HepG2 (cell line): ENCODE measurements around the gene LRIT2. TPM values are rescaled to one million over a fixed set of nuclear protein-coding genes. Genes with fewer than 3 reads are reported as not detected.

Experiments
- ATAC-seq: fragments of 200-7000 bp; cut with Tn5 transposase; 3 replicates; pipeline ENCODE4 v1.9.1; 2020; ENCODE audit warnings: mild to moderate bottlenecking, moderate library complexity
- BruUV-seq: library from RNA; stranded (reverse); fragments of 400-500 nt; replicated peaks from 2 replicates; lab custom pipeline; 2021; lab: Mats Ljungman, UMichigan
- CTCF ChIA-PET: fragments of 300-600 bp; formaldehyde crosslinking; extraction: SDS; loops from one replicate; lab custom pipeline; 2021; ENCODE audit warnings: low total read pairs, inconsistent platforms, low intra/inter-chr PET ratio; lab: Yijun Ruan, JAX
- POLR2A ChIA-PET: fragments of 350-600 bp; sonication (Branson Sonifier 250); formaldehyde crosslinking; loops from one replicate; lab custom pipeline; 2020; ENCODE audit warnings: antibody characterized with exemption, inconsistent platforms; lab: Yijun Ruan, JAX
- DNase-seq: peaks from one replicate; pipeline ENCODE4 v3.0.0-alpha.2; 2015; ENCODE audit warnings: low spot score
- FAIRE-seq: peaks from 3 replicates; lab custom pipeline; 2011; peaks lifted over from hg19 to GRCh38; lab: Jason Lieb, UNC
- H2AFZ ChIP-seq: one replicate; pipeline ENCODE4 v1.6.1; 2011; ENCODE audit warnings: low read length, inconsistent platforms
- H3K27ac ChIP-seq: fragments of 300-600 bp; 3 replicates; pipeline ENCODE4 v1.8.0; 2011; ENCODE audit warnings: mixed run types, mild to moderate bottlenecking, mixed read lengths, low read length, inconsistent platforms; ENCODE audit not compliant: insufficient read depth; ENCODE audit errors: extremely low read length
- H3K27me3 ChIP-seq, 2 experiments: fragments of 200-600 bp in 1 of 2; 2 replicates in 1 of 2; 3 replicates in 1 of 2; pipeline versions ENCODE4 v1.6.0 to v1.8.0; 2011; ENCODE audit warnings: low read length in 2 of 2, mild to moderate bottlenecking in 2 of 2, moderate library complexity in 2 of 2, inconsistent platforms in 1 of 2; ENCODE audit not compliant: insufficient read depth in 2 of 2, control insufficient read depth in 1 of 2
- H3K36me3 ChIP-seq, 2 experiments: fragments of 200-600 bp in 1 of 2; replicated peaks in 1 of 2; 2 replicates in 1 of 2; 3 replicates in 1 of 2; pipeline versions ENCODE4 v1.5.1 to v1.8.0; 2011; ENCODE audit warnings: low read length in 2 of 2, inconsistent platforms in 1 of 2; ENCODE audit not compliant: insufficient read depth in 2 of 2, control insufficient read depth in 1 of 2
- H3K4me1 ChIP-seq: 2 replicates; pipeline ENCODE4 v1.5.1; 2012; ENCODE audit warnings: low read length, inconsistent platforms; ENCODE audit not compliant: insufficient read depth
- H3K4me2 ChIP-seq: 2 replicates; pipeline ENCODE4 v1.6.0; 2011; ENCODE audit warnings: low read depth, low read length, inconsistent platforms
- H3K4me3 ChIP-seq, 3 experiments: fragments of 200-600 bp in 1 of 3; sonication (generic), shearing (Covaris generic) in 1 of 3; replicated peaks in 1 of 3; 2 replicates each; pipeline ENCODE4 v1.5.1; 2011 to 2016; ENCODE audit warnings: low read length in 3 of 3, inconsistent platforms in 2 of 3, low read depth in 2 of 3, mild to moderate bottlenecking in 2 of 3, control low read depth in 1 of 3, mixed read lengths in 1 of 3; ENCODE audit not compliant: insufficient read depth in 1 of 3
- H3K79me2 ChIP-seq: one replicate; pipeline ENCODE4 v1.6.1; 2011; ENCODE audit warnings: low read length, inconsistent platforms; ENCODE audit not compliant: insufficient read depth
- H3K9ac ChIP-seq: 2 replicates; pipeline ENCODE4 v1.6.0; 2011; ENCODE audit warnings: mild to moderate bottlenecking, low read depth, low read length, inconsistent platforms; ENCODE audit not compliant: insufficient read depth
- H3K9me3 ChIP-seq: 2 replicates; pipeline ENCODE4 v1.5.1; 2012; ENCODE audit warnings: mild to moderate bottlenecking, low read length
- H4K20me1 ChIP-seq: 2 replicates; pipeline ENCODE4 v1.6.0; 2011; ENCODE audit warnings: inconsistent platforms, mild to moderate bottlenecking, low read length, moderate library complexity; ENCODE audit not compliant: insufficient read depth
- HHEX ChIP-seq: IDR thresholded peaks from 2 replicates; pipeline ENCODE4 v1.6.1; 2016; ENCODE audit warnings: control low read depth
- NKX3-1 ChIP-seq: sonication (generic); formaldehyde crosslinking; IDR thresholded peaks from 2 replicates; pipeline ENCODE4 v1.5.0; 2020; ENCODE audit warnings: missing genetic modification reagents
- SP140L ChIP-seq: sonication (generic); formaldehyde crosslinking; IDR thresholded peaks from 2 replicates; pipeline ENCODE4 v1.4.0; 2020; ENCODE audit warnings: missing genetic modification reagents, borderline replicate concordance
- ZNF20 ChIP-seq: sonication (generic); formaldehyde crosslinking; IDR thresholded peaks from 2 replicates; pipeline ENCODE4 v1.4.0; 2020; ENCODE audit warnings: mild to moderate bottlenecking, moderate library complexity, missing genetic modification reagents
- ZNF205 ChIP-seq: IDR thresholded peaks from 2 replicates; pipeline ENCODE4 v1.6.1; 2018; ENCODE audit warnings: missing biosample characterization, missing genetic modification reagents
- WGBS: methylation state at CpG from one replicate; pipeline ENCODE4 v1.1.6; 2017; ENCODE audit warnings: low lambda C conversion rate; 5-methylcytosine and 5-hydroxymethylcytosine counted together
- in situ Hi-C: cut with HindIII; loops from 2 replicates; pipeline ENCODE4 v1.10.0; 2017; ENCODE audit warnings: low pct_unique_long_range_greater_than_20kb; ENCODE audit not compliant: extremely low pct_ligation_motif_present
- intact Hi-C: fragments of 100-400 bp; cut with micrococcal nuclease; formaldehyde crosslinking; loops from one replicate; pipeline ENCODE4 v1.10.0; 2022; ENCODE audit not compliant: unreplicated experiment
- polyA plus RNA-seq, 8 experiments: library from polyadenylated mRNA; depleted of rRNA in 3 of 8; stranded (reverse) in 7 of 8; unstranded in 1 of 8; fragments of >200 nt; fragmentation: Illumina TruSeq in 4 of 8; extraction: Trizol in 4 of 8; gene quantifications; 2 replicates each; pipeline versions ENCODE4 v1.2.1 to v1.2.3, GENCODE V29; 2011 to 2016; ENCODE audit warnings: low read depth in 4 of 8, missing spikeins in 1 of 8, mixed read lengths in 1 of 8; ENCODE audit not compliant: insufficient read depth in 1 of 8
- total RNA-seq, 5 experiments: library from RNA; depleted of rRNA; stranded (reverse); fragments of >200 nt; fragmentation: Illumina TruSeq; extraction: Trizol; gene quantifications; 2 replicates each; pipeline ENCODE4 v1.2.3, GENCODE V29; 2016; ENCODE audit warnings: low read depth in 1 of 5
- TF ChIP-seq, protein P1 (sequence below): sonication (generic); formaldehyde crosslinking; IDR thresholded peaks from 2 replicates; pipeline ENCODE4 v1.4.0; 2020; ENCODE audit warnings: missing genetic modification reagents
- TF ChIP-seq, protein P2 (sequence below): IDR thresholded peaks from 2 replicates; pipeline ENCODE4 v1.6.1; 2018; ENCODE audit warnings: missing genetic modification reagents

LRIT2 gene
- total and polyA plus RNA-seq, 2 of the 13 experiments (the other 11 are each of a cell fraction or from before 2014, with no cell fraction given): not detected

DNA sequence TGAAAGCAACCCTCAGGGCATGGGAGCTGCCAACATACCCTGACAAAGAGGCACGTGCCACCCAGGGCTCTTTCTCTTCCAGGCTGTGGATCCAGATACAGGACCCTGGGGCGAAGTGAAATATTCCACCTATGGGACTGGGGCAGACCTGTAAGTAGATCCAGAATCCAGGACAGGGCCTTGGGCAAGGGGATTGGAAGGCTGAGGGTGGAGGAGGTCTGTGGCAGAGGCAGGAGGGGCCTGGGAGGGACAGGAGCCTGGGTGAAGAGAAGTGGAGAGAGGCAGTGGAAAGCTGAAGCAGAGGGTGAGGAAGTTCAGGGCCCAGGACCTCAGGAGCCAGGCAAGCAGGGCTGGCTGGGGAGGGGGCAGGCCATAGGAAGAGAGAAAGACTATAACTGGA is 13.8 kb downstream of the LRIT2 start:
- peaks cover 0 to 9% of the 10 kb centered on the region in 2 experiments; a peak in 1 of 5 replicates for H3K27me3 ChIP-seq
- POLR2A ChIA-PET: no interaction called here

More for the DNA sequence above, 13.8 kb downstream of the LRIT2 start:
- H3K79me2 ChIP-seq: no peaks in the 10 kb centered on the region
- no peak overlapping the region for H3K4me3 ChIP-seq
- in situ Hi-C loops (no loop called here), intact Hi-C loops (no loop called here)
- FAIRE-seq: no peak
- no peak for ATAC-seq
- no peak for DNase-seq
- no peak overlapping the region for H3K4me2 ChIP-seq
- H3K27ac ChIP-seq: no peak overlapping the region
- no peaks in the 10 kb centered on the region for H3K4me1 ChIP-seq
- no peak overlapping the region for H3K9ac ChIP-seq
- H2AFZ ChIP-seq: no peak overlapping the region
- no peaks in the 10 kb centered on the region for H4K20me1 ChIP-seq
- no TSS peak for BruUV-seq
- TF ChIP-seq, protein P1, sequence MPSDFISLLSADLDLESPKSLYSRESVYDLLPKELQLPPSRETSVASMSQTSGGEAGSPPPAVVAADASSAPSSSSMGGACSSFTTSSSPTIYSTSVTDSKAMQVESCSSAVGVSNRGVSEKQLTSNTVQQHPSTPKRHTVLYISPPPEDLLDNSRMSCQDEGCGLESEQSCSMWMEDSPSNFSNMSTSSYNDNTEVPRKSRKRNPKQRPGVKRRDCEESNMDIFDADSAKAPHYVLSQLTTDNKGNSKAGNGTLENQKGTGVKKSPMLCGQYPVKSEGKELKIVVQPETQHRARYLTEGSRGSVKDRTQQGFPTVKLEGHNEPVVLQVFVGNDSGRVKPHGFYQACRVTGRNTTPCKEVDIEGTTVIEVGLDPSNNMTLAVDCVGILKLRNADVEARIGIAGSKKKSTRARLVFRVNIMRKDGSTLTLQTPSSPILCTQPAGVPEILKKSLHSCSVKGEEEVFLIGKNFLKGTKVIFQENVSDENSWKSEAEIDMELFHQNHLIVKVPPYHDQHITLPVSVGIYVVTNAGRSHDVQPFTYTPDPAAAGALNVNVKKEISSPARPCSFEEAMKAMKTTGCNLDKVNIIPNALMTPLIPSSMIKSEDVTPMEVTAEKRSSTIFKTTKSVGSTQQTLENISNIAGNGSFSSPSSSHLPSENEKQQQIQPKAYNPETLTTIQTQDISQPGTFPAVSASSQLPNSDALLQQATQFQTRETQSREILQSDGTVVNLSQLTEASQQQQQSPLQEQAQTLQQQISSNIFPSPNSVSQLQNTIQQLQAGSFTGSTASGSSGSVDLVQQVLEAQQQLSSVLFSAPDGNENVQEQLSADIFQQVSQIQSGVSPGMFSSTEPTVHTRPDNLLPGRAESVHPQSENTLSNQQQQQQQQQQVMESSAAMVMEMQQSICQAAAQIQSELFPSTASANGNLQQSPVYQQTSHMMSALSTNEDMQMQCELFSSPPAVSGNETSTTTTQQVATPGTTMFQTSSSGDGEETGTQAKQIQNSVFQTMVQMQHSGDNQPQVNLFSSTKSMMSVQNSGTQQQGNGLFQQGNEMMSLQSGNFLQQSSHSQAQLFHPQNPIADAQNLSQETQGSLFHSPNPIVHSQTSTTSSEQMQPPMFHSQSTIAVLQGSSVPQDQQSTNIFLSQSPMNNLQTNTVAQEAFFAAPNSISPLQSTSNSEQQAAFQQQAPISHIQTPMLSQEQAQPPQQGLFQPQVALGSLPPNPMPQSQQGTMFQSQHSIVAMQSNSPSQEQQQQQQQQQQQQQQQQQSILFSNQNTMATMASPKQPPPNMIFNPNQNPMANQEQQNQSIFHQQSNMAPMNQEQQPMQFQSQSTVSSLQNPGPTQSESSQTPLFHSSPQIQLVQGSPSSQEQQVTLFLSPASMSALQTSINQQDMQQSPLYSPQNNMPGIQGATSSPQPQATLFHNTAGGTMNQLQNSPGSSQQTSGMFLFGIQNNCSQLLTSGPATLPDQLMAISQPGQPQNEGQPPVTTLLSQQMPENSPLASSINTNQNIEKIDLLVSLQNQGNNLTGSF (CRISPR knock-in tag): no peak
- TF ChIP-seq NKX3-1 (no peak), HHEX (CRISPR knock-in tag) (no peak), ZNF20 (CRISPR knock-in tag) (no peak), SP140L (CRISPR knock-in tag) (no peak), ZNF205 (no peak)
- TF ChIP-seq, protein P2, sequence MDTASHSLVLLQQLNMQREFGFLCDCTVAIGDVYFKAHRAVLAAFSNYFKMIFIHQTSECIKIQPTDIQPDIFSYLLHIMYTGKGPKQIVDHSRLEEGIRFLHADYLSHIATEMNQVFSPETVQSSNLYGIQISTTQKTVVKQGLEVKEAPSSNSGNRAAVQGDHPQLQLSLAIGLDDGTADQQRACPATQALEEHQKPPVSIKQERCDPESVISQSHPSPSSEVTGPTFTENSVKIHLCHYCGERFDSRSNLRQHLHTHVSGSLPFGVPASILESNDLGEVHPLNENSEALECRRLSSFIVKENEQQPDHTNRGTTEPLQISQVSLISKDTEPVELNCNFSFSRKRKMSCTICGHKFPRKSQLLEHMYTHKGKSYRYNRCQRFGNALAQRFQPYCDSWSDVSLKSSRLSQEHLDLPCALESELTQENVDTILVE (CRISPR knock-in tag): no peak
- H3K36me3 ChIP-seq: no peaks in the 10 kb centered on the region
- H3K9me3 ChIP-seq: no peaks in the 10 kb centered on the region
- WGBS: 17% methylated on average over 1 of the region's 2 CpGs
- CTCF ChIA-PET: no interaction called here
